BLaER1 treated with 17β-estradiol and CSF1 and Interleukin-3, amounts not matched to agents 10 nM and 100 nM (cell line): ENCODE measurements around the gene MITF.
A peak's percentile ranks its signal among the peaks of the same experiment; 100 is the strongest.

Experiments used
- H3K27ac ChIP-seq, 11 experiments: shearing (Covaris generic); formaldehyde crosslinking; 2 replicates each; pipeline ENCODE4 v1.8.1; 2022
- H3K27me3 ChIP-seq, 11 experiments: shearing (Covaris generic); formaldehyde crosslinking; 2 replicates each; pipeline ENCODE4 v1.8.1; 2022
- H3K36me3 ChIP-seq, 11 experiments: shearing (Covaris generic); formaldehyde crosslinking; 2 replicates each; pipeline ENCODE4 v1.8.1; 2022
- H3K4me1 ChIP-seq, 10 experiments: shearing (Covaris generic); formaldehyde crosslinking; 2 replicates each; pipeline ENCODE4 v1.8.1; 2022
- H3K4me2 ChIP-seq, 11 experiments: shearing (Covaris generic); formaldehyde crosslinking; 2 replicates each; pipeline ENCODE4 v1.8.1; 2022
- H3K4me3 ChIP-seq, 10 experiments: shearing (Covaris generic); formaldehyde crosslinking; 2 replicates each; pipeline ENCODE4 v1.8.1; 2022
- H3K9ac ChIP-seq, 11 experiments: shearing (Covaris generic); formaldehyde crosslinking; 2 replicates each; pipeline ENCODE4 v1.8.1; 2022
- H3K9me3 ChIP-seq, 11 experiments: shearing (Covaris generic); formaldehyde crosslinking; replicated peaks in 1 of 11; 2 replicates each; pipeline ENCODE4 v1.8.1; 2022
- H4K20me1 ChIP-seq, 11 experiments: shearing (Covaris generic); formaldehyde crosslinking; 2 replicates each; pipeline ENCODE4 v1.8.1; 2022
- Cebpa-rat ChIP-seq, 11 experiments: shearing (Covaris generic); IDR thresholded peaks; 2 replicates each; pipeline ENCODE4 v1.8.1; 2022

The MITF gene

GRCh38 chr3:69936266-69936665, 197.0 kb downstream of the MITF start:
- Histone ChIP-seq H3K36me3 (peaks cover 0 to 36% (median 0%) of the 10 kb centered on the region in 11 experiments; a peak in 4 of 22 replicates), H3K27ac (no peak overlapping the region), H3K9ac (no peak overlapping the region)

GRCh38 chr3:69938061-69938460, 198.8 kb downstream of the MITF start:
- Histone ChIP-seq H3K4me3 (no peak overlapping the region), H4K20me1 (peaks cover 0 to 63% (median 0%) of the 10 kb centered on the region in 11 experiments; a peak in 3 of 22 replicates), H3K4me1 (no peaks in the 10 kb centered on the region), H3K27me3 (no peaks in the 10 kb centered on the region), H3K27ac (no peak overlapping the region), H3K9ac (no peak overlapping the region), H3K9me3 (no peaks in the 10 kb centered on the region), H3K4me2 (no peak overlapping the region), H3K36me3 (peaks cover 0 to 54% (median 0%) of the 10 kb centered on the region in 11 experiments; a peak in 4 of 22 replicates)
- TF ChIP-seq Cebpa-rat (IDR thresholded peaks at IDR 0.05), result no peak

More at GRCh38 chr3:69936266-69936665, 197.0 kb downstream of the MITF start:
- no peaks in the 10 kb centered on the region for H3K27me3 ChIP-seq
- H4K20me1 ChIP-seq, result peaks cover 0 to 80% (median 0%) of the 10 kb centered on the region in 11 experiments; a peak in 4 of 22 replicates
- TF ChIP-seq Cebpa-rat (IDR thresholded peaks at IDR 0.05), result no peak
- no peak overlapping the region for H3K4me3 ChIP-seq
- peaks cover 0 to 12% (median 0%) of the 10 kb centered on the region in 10 experiments; a peak in 4 of 20 replicates for H3K4me1 ChIP-seq
- H3K4me2 ChIP-seq, result no peak overlapping the region
- H3K9me3 ChIP-seq, result no peaks in the 10 kb centered on the region

GRCh38 chr3:69938931-69939330, 199.7 kb downstream of the MITF start:
- no peak overlapping the region for H3K4me2 ChIP-seq
- H3K27ac ChIP-seq, result no peak overlapping the region
- no peak for TF ChIP-seq Cebpa-rat (IDR thresholded peaks at IDR 0.05)
- peaks cover 0 to 61% (median 0%) of the 10 kb centered on the region in 11 experiments; a peak in 3 of 22 replicates for H4K20me1 ChIP-seq
- H3K27me3 ChIP-seq, result no peaks in the 10 kb centered on the region
- peaks cover 0 to 63% (median 0%) of the 10 kb centered on the region in 11 experiments; a peak in 4 of 22 replicates for H3K36me3 ChIP-seq
- no peak overlapping the region for H3K9ac ChIP-seq
- no peaks in the 10 kb centered on the region for H3K9me3 ChIP-seq
- no peaks in the 10 kb centered on the region for H3K4me1 ChIP-seq
- H3K4me3 ChIP-seq, result no peak overlapping the region

- Histone ChIP-seq H4K20me1 (peaks cover 0 to 43% (median 0%) of the 10 kb centered on the region in 11 experiments; a peak in 3 of 22 replicates), H3K27ac (no peak overlapping the region), H3K36me3 (peaks cover 0 to 84% (median 0%) of the 10 kb centered on the region in 11 experiments; a peak in 4 of 22 replicates), H3K9me3 (no peaks in the 10 kb centered on the region), H3K4me1 (no peaks in the 10 kb centered on the region), H3K9ac (no peak overlapping the region), H3K4me2 (no peak overlapping the region), H3K27me3 (no peaks in the 10 kb centered on the region), H3K4me3 (no peak overlapping the region)
- peak in 1 of 11 experiments; percentile 22; a peak in 1 of 22 replicates for TF ChIP-seq Cebpa-rat (IDR thresholded peaks at IDR 0.05)
Observed at GRCh38 chr3:69941037-69941436, 201.8 kb downstream of the MITF start.

- Histone ChIP-seq H3K9ac (no peak overlapping the region), H4K20me1 (peaks cover 0 to 43% (median 0%) of the 10 kb centered on the region in 11 experiments; a peak in 3 of 22 replicates), H3K4me1 (no peaks in the 10 kb centered on the region), H3K4me2 (no peak overlapping the region), H3K36me3 (peaks cover 0 to 89% (median 0%) of the 10 kb centered on the region in 11 experiments; a peak in 4 of 22 replicates), H3K9me3 (no peaks in the 10 kb centered on the region), H3K27ac (no peak overlapping the region), H3K27me3 (no peaks in the 10 kb centered on the region), H3K4me3 (no peak overlapping the region)
- TF ChIP-seq Cebpa-rat (IDR thresholded peaks at IDR 0.05), result peak in 1 of 11 experiments; percentile 0; a peak in 1 of 22 replicates
Observed at GRCh38 chr3:69941439-69942176, 202.3 kb downstream of the MITF start.

- no peak for TF ChIP-seq Cebpa-rat (IDR thresholded peaks at IDR 0.05)
- no peaks in the 10 kb centered on the region for H3K27me3 ChIP-seq
- H3K9me3 ChIP-seq, result no peaks in the 10 kb centered on the region
- H3K4me1 ChIP-seq, result no peaks in the 10 kb centered on the region
- no peak overlapping the region for H3K27ac ChIP-seq
- no peak overlapping the region for H3K9ac ChIP-seq
- no peak overlapping the region for H3K4me2 ChIP-seq
- peaks cover 0 to 31% (median 0%) of the 10 kb centered on the region in 11 experiments; a peak in 3 of 22 replicates for H4K20me1 ChIP-seq
- peaks cover 0 to 89% (median 0%) of the 10 kb centered on the region in 11 experiments; a peak in 5 of 22 replicates for H3K36me3 ChIP-seq
- no peak overlapping the region for H3K4me3 ChIP-seq
Observed at GRCh38 chr3:69944931-69945493, 205.7 kb downstream of the MITF start.

- Histone ChIP-seq H3K9me3 (no peaks in the 10 kb centered on the region), H3K36me3 (peaks cover 0 to 87% (median 0%) of the 10 kb centered on the region in 11 experiments; a peak in 5 of 22 replicates), H3K4me3 (no peak overlapping the region), H3K27ac (no peak overlapping the region), H3K9ac (no peak overlapping the region), H3K4me1 (no peaks in the 10 kb centered on the region), H3K4me2 (no peak overlapping the region), H3K27me3 (no peaks in the 10 kb centered on the region), H4K20me1 (peaks cover 0 to 23% (median 0%) of the 10 kb centered on the region in 11 experiments; a peak in 3 of 22 replicates)
- no peak for TF ChIP-seq Cebpa-rat (IDR thresholded peaks at IDR 0.05)
Observed at GRCh38 chr3:69948246-69948862, 209.1 kb downstream of the MITF start.

GRCh38 chr3:69951616-69952015, 212.4 kb downstream of the MITF start:
- H4K20me1 ChIP-seq, result peaks cover 0 to 17% (median 0%) of the 10 kb centered on the region in 11 experiments; a peak in 3 of 22 replicates
- H3K4me1 ChIP-seq, result no peaks in the 10 kb centered on the region
- no peak overlapping the region for H3K4me3 ChIP-seq
- TF ChIP-seq Cebpa-rat (IDR thresholded peaks at IDR 0.05), result no peak
- H3K27ac ChIP-seq, result no peak overlapping the region
- no peak overlapping the region for H3K4me2 ChIP-seq
- H3K27me3 ChIP-seq, result no peaks in the 10 kb centered on the region
- peaks cover 0 to 84% (median 0%) of the 10 kb centered on the region in 11 experiments; a peak in 5 of 22 replicates for H3K36me3 ChIP-seq
- H3K9ac ChIP-seq, result no peak overlapping the region
- H3K9me3 ChIP-seq, result no peaks in the 10 kb centered on the region

GRCh38 chr3:69959581-69959980, 220.3 kb downstream of the MITF start:
- H4K20me1 ChIP-seq, result peaks cover 0 to 7% (median 0%) of the 10 kb centered on the region in 11 experiments; a peak in 2 of 22 replicates
- H3K27me3 ChIP-seq, result no peaks in the 10 kb centered on the region
- H3K9ac ChIP-seq, result no peak overlapping the region
- no peaks in the 10 kb centered on the region for H3K9me3 ChIP-seq
- H3K27ac ChIP-seq, result no peak overlapping the region
- peaks cover 0 to 98% (median 0%) of the 10 kb centered on the region in 11 experiments; a peak in 6 of 22 replicates for H3K36me3 ChIP-seq
- no peak overlapping the region for H3K4me2 ChIP-seq
- no peaks in the 10 kb centered on the region for H3K4me1 ChIP-seq
- H3K4me3 ChIP-seq, result no peak overlapping the region
- TF ChIP-seq Cebpa-rat (IDR thresholded peaks at IDR 0.05), result no peak
